Stimulated activated CD4-positive, alpha-beta T cell treated with anti-CD3 and anti-CD28 coated beads, Interleukin-12 subunit alpha, Interleukin-12 subunit beta, amount 100 ng/mL, for 4 hours (primary cell): Measurements from ENCODE around the gene KCNJ6.
"Not testable (repeated sequence)": the region's sequence is repeated elsewhere in the genome, so short reads cannot be mapped to it uniquely, and the experiment has no call there.

Experiments used
- DNase-seq: peaks from one replicate; pipeline ENCODE4 v3.0.0-alpha.2; 2020

Gene KCNJ6

GRCh38 chr21:37669249-37669648 lies 247.0 kb downstream of the KCNJ6 start:
- DNase-seq, result no peak

GRCh38 chr21:37668462-37669239 lies 247.6 kb downstream of the KCNJ6 start:
- no peak for DNase-seq

- DNase-seq, result no peak
Observed at GRCh38 chr21:37667380-37667779, 248.9 kb downstream of the KCNJ6 start.

GRCh38 chr21:37665230-37666024 lies 250.8 kb downstream of the KCNJ6 start:
- no peak for DNase-seq

GRCh38 chr21:37662227-37662626 lies 254.0 kb downstream of the KCNJ6 start:
- not testable (repeated sequence) for DNase-seq

GRCh38 chr21:37660709-37661108 lies 255.5 kb downstream of the KCNJ6 start:
- DNase-seq, result no peak

GRCh38 chr21:37659874-37660273 lies 256.4 kb downstream of the KCNJ6 start:
- DNase-seq, result no peak

GRCh38 chr21:37658817-37659458 lies 257.3 kb downstream of the KCNJ6 start:
- DNase-seq, result no peak

GRCh38 chr21:37658121-37658816 lies 258.0 kb downstream of the KCNJ6 start:
- DNase-seq, result no peak

- no peak for DNase-seq
Observed at GRCh38 chr21:37656899-37657298, 259.4 kb downstream of the KCNJ6 start.

GRCh38 chr21:37655611-37656300 lies 260.5 kb downstream of the KCNJ6 start:
- no peak for DNase-seq

GRCh38 chr21:37654596-37654995 lies 261.7 kb downstream of the KCNJ6 start:
- no peak for DNase-seq

- no peak for DNase-seq
Observed at GRCh38 chr21:37653201-37653600, 263.1 kb downstream of the KCNJ6 start.

GRCh38 chr21:37647781-37648180 lies 268.5 kb downstream of the KCNJ6 start:
- DNase-seq, result no peak

GRCh38 chr21:37646761-37647160 lies 269.5 kb downstream of the KCNJ6 start:
- not testable (repeated sequence) for DNase-seq

- no peak for DNase-seq
Observed at GRCh38 chr21:37645848-37646247, 270.4 kb downstream of the KCNJ6 start.

GRCh38 chr21:37644636-37645035 lies 271.6 kb downstream of the KCNJ6 start:
- no peak for DNase-seq

GRCh38 chr21:37643862-37644261 lies 272.4 kb downstream of the KCNJ6 start:
- not testable (repeated sequence) for DNase-seq

- DNase-seq, result peak; percentile 13
Observed at GRCh38 chr21:37642493-37642892, 273.8 kb downstream of the KCNJ6 start.

- no peak for DNase-seq
Observed at GRCh38 chr21:37639756-37640155, 276.5 kb downstream of the KCNJ6 start.

- DNase-seq, result no peak
Observed at GRCh38 chr21:37636152-37636860, 280.0 kb downstream of the KCNJ6 start.
